ENCODE measurements around the gene PADI4. TPM values are rescaled to one million over a fixed set of nuclear protein-coding genes. Genes with fewer than 3 reads are reported as not detected.

PADI4 gene
- total and polyA plus RNA-seq, 4 donors, result 0.32 to 6.1 (median 0.90) TPM

DNA sequence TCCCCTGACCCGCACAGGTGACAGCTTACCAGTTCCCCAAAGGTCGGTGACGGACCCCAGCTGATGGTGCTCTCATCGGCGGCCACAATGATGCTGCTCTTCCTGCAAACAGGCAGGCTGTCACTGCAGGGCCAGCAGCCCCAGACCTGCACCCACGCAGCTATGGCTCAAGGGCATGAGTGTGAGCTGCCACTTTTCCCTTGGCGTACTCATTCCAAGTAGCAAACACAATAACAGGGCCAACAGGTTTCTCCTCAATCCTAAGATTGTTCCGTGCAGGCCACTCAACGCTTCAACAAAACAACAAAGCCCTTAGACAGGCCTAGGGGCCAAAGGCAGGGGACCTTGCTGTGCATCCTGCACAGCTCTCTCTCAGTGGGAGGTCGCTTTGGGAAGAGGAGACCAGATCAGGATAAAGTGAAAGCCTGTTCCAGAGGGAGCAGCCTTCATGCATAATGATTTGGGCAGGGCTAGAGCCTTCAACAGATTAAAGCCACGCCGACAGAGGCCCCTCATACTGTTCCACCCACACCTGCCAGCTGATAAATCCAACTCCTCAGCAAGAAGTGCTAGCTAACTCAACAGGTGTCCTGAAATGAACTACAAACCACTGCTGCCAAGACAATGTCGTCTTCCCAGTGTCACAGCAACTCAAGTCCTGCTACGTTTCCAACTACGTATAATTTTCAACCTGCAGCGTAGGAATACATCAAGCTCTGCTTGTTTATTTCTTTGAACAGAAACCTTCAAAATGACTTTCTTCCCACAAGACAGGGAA, 104.3 kb downstream of the PADI4 start:
- no peak overlapping the region for H3K27ac ChIP-seq (ENCODE audit: low read depth in 1 of 2, low read length in 2 of 2)
- no peaks in the 10 kb centered on the region for H3K4me1 ChIP-seq (ENCODE audit: control insufficient read depth in 4 of 4, insufficient read depth in 4 of 4, low read length in 3 of 4)
- no peak for DNase-seq (ENCODE audit: low spot score)
- H3K27me3 ChIP-seq (ENCODE audit: control insufficient read depth in 4 of 4, insufficient read depth in 4 of 4, low read length in 3 of 4), result no peaks in the 10 kb centered on the region
- 93% methylated on average over 16 of the region's 16 CpGs for WGBS
- no peak overlapping the region for H3K4me3 ChIP-seq (ENCODE audit: low read depth in 1 of 3, low read length in 3 of 3)
- no peak overlapping the region for H3K9ac ChIP-seq (ENCODE audit: low read depth in 1 of 2, low read length in 2 of 2)
- TF ChIP-seq RAD21 (IDR thresholded peaks at IDR 0.05) (no peak), EGR1 (IDR thresholded peaks at IDR 0.05; ENCODE audit: low read depth in 2 of 2) (no peak), HNF4A (conservative IDR thresholded peaks at IDR 0.05) (no peak), TAF1 (conservative IDR thresholded peaks at IDR 0.05) (no peak), YY1 (IDR thresholded peaks at IDR 0.05) (no peak)
- TF ChIP-seq, protein P1, sequence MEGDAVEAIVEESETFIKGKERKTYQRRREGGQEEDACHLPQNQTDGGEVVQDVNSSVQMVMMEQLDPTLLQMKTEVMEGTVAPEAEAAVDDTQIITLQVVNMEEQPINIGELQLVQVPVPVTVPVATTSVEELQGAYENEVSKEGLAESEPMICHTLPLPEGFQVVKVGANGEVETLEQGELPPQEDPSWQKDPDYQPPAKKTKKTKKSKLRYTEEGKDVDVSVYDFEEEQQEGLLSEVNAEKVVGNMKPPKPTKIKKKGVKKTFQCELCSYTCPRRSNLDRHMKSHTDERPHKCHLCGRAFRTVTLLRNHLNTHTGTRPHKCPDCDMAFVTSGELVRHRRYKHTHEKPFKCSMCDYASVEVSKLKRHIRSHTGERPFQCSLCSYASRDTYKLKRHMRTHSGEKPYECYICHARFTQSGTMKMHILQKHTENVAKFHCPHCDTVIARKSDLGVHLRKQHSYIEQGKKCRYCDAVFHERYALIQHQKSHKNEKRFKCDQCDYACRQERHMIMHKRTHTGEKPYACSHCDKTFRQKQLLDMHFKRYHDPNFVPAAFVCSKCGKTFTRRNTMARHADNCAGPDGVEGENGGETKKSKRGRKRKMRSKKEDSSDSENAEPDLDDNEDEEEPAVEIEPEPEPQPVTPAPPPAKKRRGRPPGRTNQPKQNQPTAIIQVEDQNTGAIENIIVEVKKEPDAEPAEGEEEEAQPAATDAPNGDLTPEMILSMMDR (IDR thresholded peaks at IDR 0.05; ENCODE audit: low read depth, low read length, missing input control), result no peak
- TF ChIP-seq, protein P2, sequence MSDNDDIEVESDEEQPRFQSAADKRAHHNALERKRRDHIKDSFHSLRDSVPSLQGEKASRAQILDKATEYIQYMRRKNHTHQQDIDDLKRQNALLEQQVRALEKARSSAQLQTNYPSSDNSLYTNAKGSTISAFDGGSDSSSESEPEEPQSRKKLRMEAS (IDR thresholded peaks at IDR 0.05), result no peak
- TF ChIP-seq, protein P3, sequence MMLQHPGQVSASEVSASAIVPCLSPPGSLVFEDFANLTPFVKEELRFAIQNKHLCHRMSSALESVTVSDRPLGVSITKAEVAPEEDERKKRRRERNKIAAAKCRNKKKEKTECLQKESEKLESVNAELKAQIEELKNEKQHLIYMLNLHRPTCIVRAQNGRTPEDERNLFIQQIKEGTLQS (IDR thresholded peaks at IDR 0.05), result no peak
- TF ChIP-seq, protein P4, sequence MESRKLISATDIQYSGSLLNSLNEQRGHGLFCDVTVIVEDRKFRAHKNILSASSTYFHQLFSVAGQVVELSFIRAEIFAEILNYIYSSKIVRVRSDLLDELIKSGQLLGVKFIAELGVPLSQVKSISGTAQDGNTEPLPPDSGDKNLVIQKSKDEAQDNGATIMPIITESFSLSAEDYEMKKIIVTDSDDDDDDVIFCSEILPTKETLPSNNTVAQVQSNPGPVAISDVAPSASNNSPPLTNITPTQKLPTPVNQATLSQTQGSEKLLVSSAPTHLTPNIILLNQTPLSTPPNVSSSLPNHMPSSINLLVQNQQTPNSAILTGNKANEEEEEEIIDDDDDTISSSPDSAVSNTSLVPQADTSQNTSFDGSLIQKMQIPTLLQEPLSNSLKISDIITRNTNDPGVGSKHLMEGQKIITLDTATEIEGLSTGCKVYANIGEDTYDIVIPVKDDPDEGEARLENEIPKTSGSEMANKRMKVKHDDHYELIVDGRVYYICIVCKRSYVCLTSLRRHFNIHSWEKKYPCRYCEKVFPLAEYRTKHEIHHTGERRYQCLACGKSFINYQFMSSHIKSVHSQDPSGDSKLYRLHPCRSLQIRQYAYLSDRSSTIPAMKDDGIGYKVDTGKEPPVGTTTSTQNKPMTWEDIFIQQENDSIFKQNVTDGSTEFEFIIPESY (IDR thresholded peaks at IDR 0.05), result no peak
- H3K9me3 ChIP-seq (ENCODE audit: control insufficient read depth in 4 of 4, low read length in 3 of 4), result no peaks in the 10 kb centered on the region
- peaks cover 38 to 80% (median 59%) of the 10 kb centered on the region in 4 donors for H3K36me3 ChIP-seq (ENCODE audit: control insufficient read depth in 4 of 4, insufficient read depth in 3 of 4, low read depth in 1 of 4, low read length in 3 of 4)

Small RNAs within 50 kb of the gene (small RNA-seq; reads per million reads assigned to genes)
- not detected for gene MIR3972

Other genes starting within 250 kb of the PADI4 start
- 1 to 10 TPM; 1.6 to 2.4 TPM for gene PADI2, start 188.7 kb upstream of the PADI4 start, total RNA-seq
- under 1 TPM; 0.25 to 0.32 TPM for gene PADI2, start 188.7 kb upstream of the PADI4 start, polyA plus RNA-seq
- 1 to 10 TPM in 1 of 2 donors, not detected in 1; 4.9 TPM for gene PADI1, start 103.1 kb upstream of the PADI4 start, total RNA-seq
- gene PADI1, start 103.1 kb upstream of the PADI4 start, polyA plus RNA-seq, result not detected
- gene PADI3, start 59.1 kb upstream of the PADI4 start, total RNA-seq, result not detected
- gene PADI3, start 59.1 kb upstream of the PADI4 start, polyA plus RNA-seq, result not detected
- gene PADI6, start 64.0 kb downstream of the PADI4 start, total RNA-seq, result not detected
- not detected for gene PADI6, start 64.0 kb downstream of the PADI4 start, polyA plus RNA-seq
- gene RCC2, start 131.5 kb downstream of the PADI4 start, total RNA-seq, result 10 to 100 TPM in 1 of 2 donors, 1 to 10 TPM in 1; 8.6 to 36.7 TPM
- gene RCC2, start 131.5 kb downstream of the PADI4 start, polyA plus RNA-seq, result 1 to 10 TPM; 2.1 to 7.6 TPM
- 100 to 1,000 TPM in 1 of 2 donors, 10 to 100 TPM in 1; 26.3 to 169 TPM for gene ARHGEF10L, start 231.5 kb downstream of the PADI4 start, total RNA-seq
- gene ARHGEF10L, start 231.5 kb downstream of the PADI4 start, polyA plus RNA-seq, result 10 to 100 TPM; 54.0 to 60.9 TPM